K562 (cell line): ENCODE measurements around the gene TTC39C.

ENCODE experiments used
- FOXK2 ChIP-seq, 2 experiments: fragments of 450-650 bp; IDR thresholded peaks in 1 of 2; conservative IDR thresholded peaks in 1 of 2; 2 replicates each; pipeline ENCODE4 v1.6.1; 2016; ENCODE audit warnings: low read depth in 2 of 2, mild to moderate bottlenecking in 1 of 2
- GATA2 ChIP-seq: sonication (generic); formaldehyde crosslinking; IDR thresholded peaks from 2 replicates; pipeline ENCODE4 v1.4.0; 2020; ENCODE audit warnings: mild to moderate bottlenecking, missing genetic modification reagents
- KDM1A ChIP-seq, 2 experiments: fragments of 450-650 bp; IDR thresholded peaks; 2 replicates each; pipeline ENCODE4 v1.6.1; 2016; ENCODE audit warnings: mild to moderate bottlenecking in 2 of 2
- KLF13 ChIP-seq: fragments of 450-650 bp; IDR thresholded peaks from 2 replicates; pipeline ENCODE4 v1.6.1; 2016; ENCODE audit warnings: missing genetic modification characterization, low read depth, mild to moderate bottlenecking, missing compliant biosample characterization, moderate library complexity, borderline replicate concordance
- MAFF ChIP-seq: IDR thresholded peaks from 2 replicates; pipeline ENCODE4 v1.6.1; 2012; ENCODE audit warnings: low read length, improper control_type of control experiment
- RCOR1 ChIP-seq, 2 experiments: IDR thresholded peaks; 2 replicates each; pipeline ENCODE4 v1.6.1; 2012; ENCODE audit warnings: low read depth in 2 of 2, low read length in 2 of 2, borderline replicate concordance in 1 of 2, improper control_type of control experiment in 1 of 2
- SMC3 ChIP-seq: conservative IDR thresholded peaks from 2 replicates; pipeline ENCODE4 v1.6.1; 2011; ENCODE audit warnings: low read depth, low read length, improper control_type of control experiment; ENCODE audit not compliant: insufficient read depth
- SRF ChIP-seq, 2 experiments: fragments of 250-450, 450-650 bp in 1 of 2; sonication (Bioruptor Pico) in 1 of 2; sonication (generic) in 1 of 2; formaldehyde crosslinking; IDR thresholded peaks; 2 replicates each; pipeline versions ENCODE4 v1.5.0 to v1.5.1; 2020 to 2022; ENCODE audit warnings: mild to moderate bottlenecking in 1 of 2, missing genetic modification reagents in 1 of 2
- ZC3H11A ChIP-seq: IDR thresholded peaks from 2 replicates; pipeline ENCODE4 v1.6.1; 2012; ENCODE audit warnings: low read depth, low read length, improper control_type of control experiment
- TF ChIP-seq, protein P1 (sequence below): sonication (generic); formaldehyde crosslinking; IDR thresholded peaks from 2 replicates; pipeline ENCODE4 v1.8.1; 2023; ENCODE audit warnings: mild to moderate bottlenecking, missing genetic modification reagents
- TF ChIP-seq, protein P2 (sequence below), 3 experiments: IDR thresholded peaks in 2 of 3; conservative IDR thresholded peaks in 1 of 3; 2 replicates each; pipeline ENCODE4 v1.5.1; 2011 to 2012; ENCODE audit warnings: low read length in 3 of 3, mild to moderate bottlenecking in 3 of 3, control low read depth in 2 of 3, improper control_type of control experiment in 1 of 3, inconsistent platforms in 1 of 3, low read depth in 1 of 3, mixed read lengths in 1 of 3, moderate library complexity in 1 of 3; ENCODE audit not compliant: insufficient read depth in 2 of 3
- TF ChIP-seq, protein P3 (sequence below): sonication (generic); formaldehyde crosslinking; IDR thresholded peaks from 2 replicates; pipeline ENCODE4 v1.8.1; 2023; ENCODE audit warnings: mild to moderate bottlenecking, missing genetic modification reagents, moderate library complexity
- TF ChIP-seq, protein P4 (sequence below): fragments of 450-650 bp; formaldehyde crosslinking; IDR thresholded peaks from 2 replicates; pipeline ENCODE4 v1.4.0; 2022; ENCODE audit warnings: missing genetic modification characterization

DNA sequence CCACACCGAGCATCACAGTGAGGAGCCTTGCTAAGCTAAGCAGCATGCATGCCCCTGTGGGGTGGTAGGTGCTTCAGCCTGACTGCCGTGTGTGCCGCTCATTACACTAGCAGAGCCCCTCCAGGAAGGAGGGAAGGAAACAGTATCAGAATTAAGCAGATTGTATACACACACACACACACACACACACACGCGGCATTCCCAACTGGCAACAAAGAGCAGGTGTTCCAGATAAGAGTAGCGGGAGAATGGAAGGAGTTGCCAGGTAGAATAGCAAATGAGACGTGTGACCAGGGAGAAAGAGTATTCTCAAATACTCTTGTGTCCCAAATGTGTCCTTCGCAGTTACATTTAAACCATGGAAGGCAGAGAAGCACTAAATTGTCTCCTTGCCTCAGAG is 47.6 kb upstream of the TTC39C start:
- no peak for TF ChIP-seq SMC3
- TF ChIP-seq GATA2 (CRISPR knock-in tag), result no peak
- TF ChIP-seq, protein P1, sequence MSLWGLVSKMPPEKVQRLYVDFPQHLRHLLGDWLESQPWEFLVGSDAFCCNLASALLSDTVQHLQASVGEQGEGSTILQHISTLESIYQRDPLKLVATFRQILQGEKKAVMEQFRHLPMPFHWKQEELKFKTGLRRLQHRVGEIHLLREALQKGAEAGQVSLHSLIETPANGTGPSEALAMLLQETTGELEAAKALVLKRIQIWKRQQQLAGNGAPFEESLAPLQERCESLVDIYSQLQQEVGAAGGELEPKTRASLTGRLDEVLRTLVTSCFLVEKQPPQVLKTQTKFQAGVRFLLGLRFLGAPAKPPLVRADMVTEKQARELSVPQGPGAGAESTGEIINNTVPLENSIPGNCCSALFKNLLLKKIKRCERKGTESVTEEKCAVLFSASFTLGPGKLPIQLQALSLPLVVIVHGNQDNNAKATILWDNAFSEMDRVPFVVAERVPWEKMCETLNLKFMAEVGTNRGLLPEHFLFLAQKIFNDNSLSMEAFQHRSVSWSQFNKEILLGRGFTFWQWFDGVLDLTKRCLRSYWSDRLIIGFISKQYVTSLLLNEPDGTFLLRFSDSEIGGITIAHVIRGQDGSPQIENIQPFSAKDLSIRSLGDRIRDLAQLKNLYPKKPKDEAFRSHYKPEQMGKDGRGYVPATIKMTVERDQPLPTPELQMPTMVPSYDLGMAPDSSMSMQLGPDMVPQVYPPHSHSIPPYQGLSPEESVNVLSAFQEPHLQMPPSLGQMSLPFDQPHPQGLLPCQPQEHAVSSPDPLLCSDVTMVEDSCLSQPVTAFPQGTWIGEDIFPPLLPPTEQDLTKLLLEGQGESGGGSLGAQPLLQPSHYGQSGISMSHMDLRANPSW (CRISPR knock-in tag), result no peak
- no peak for TF ChIP-seq FOXK2 (conservative IDR thresholded peaks at IDR 0.05 in 1 of 2, IDR thresholded peaks at IDR 0.05 in 1 of 2; ENCODE audit: low read depth in 2 of 2)
- TF ChIP-seq, protein P2, sequence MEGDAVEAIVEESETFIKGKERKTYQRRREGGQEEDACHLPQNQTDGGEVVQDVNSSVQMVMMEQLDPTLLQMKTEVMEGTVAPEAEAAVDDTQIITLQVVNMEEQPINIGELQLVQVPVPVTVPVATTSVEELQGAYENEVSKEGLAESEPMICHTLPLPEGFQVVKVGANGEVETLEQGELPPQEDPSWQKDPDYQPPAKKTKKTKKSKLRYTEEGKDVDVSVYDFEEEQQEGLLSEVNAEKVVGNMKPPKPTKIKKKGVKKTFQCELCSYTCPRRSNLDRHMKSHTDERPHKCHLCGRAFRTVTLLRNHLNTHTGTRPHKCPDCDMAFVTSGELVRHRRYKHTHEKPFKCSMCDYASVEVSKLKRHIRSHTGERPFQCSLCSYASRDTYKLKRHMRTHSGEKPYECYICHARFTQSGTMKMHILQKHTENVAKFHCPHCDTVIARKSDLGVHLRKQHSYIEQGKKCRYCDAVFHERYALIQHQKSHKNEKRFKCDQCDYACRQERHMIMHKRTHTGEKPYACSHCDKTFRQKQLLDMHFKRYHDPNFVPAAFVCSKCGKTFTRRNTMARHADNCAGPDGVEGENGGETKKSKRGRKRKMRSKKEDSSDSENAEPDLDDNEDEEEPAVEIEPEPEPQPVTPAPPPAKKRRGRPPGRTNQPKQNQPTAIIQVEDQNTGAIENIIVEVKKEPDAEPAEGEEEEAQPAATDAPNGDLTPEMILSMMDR (IDR thresholded peaks at IDR 0.05 in 2 of 3, conservative IDR thresholded peaks at IDR 0.05 in 1 of 3; ENCODE audit: insufficient read depth in 2 of 3, low read depth in 1 of 3, low read length in 3 of 3), result no peak
- TF ChIP-seq KDM1A (IDR thresholded peaks at IDR 0.05), result no peak
- TF ChIP-seq, protein P3, sequence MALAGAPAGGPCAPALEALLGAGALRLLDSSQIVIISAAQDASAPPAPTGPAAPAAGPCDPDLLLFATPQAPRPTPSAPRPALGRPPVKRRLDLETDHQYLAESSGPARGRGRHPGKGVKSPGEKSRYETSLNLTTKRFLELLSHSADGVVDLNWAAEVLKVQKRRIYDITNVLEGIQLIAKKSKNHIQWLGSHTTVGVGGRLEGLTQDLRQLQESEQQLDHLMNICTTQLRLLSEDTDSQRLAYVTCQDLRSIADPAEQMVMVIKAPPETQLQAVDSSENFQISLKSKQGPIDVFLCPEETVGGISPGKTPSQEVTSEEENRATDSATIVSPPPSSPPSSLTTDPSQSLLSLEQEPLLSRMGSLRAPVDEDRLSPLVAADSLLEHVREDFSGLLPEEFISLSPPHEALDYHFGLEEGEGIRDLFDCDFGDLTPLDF (CRISPR knock-in tag), result no peak
- TF ChIP-seq ZC3H11A, result no peak
- TF ChIP-seq KLF13, result no peak
- TF ChIP-seq SRF (CRISPR knock-in tag; IDR thresholded peaks at IDR 0.05), result no peak
- TF ChIP-seq MAFF, result no peak
- no peak for TF ChIP-seq RCOR1 (IDR thresholded peaks at IDR 0.05; ENCODE audit: borderline replicate concordance in 1 of 2, low read depth in 2 of 2, low read length in 2 of 2)
- TF ChIP-seq, protein P4, sequence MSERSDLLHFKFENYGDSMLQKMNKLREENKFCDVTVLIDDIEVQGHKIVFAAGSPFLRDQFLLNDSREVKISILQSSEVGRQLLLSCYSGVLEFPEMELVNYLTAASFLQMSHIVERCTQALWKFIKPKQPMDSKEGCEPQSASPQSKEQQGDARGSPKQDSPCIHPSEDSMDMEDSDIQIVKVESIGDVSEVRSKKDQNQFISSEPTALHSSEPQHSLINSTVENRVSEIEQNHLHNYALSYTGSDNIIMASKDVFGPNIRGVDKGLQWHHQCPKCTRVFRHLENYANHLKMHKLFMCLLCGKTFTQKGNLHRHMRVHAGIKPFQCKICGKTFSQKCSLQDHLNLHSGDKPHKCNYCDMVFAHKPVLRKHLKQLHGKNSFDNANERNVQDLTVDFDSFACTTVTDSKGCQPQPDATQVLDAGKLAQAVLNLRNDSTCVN (CRISPR knock-in tag), result no peak
